GM12874 (cell line): ENCODE measurements around the gene COL11A2.
A peak's percentile ranks its signal among the peaks of the same experiment; 100 is the strongest.

Experiments
- TF ChIP-seq, protein P1 (sequence below): IDR thresholded peaks from 2 replicates; pipeline ENCODE4 v1.5.1; 2011; ENCODE audit warnings: low read depth, mild to moderate bottlenecking, control low read depth, low read length, moderate library complexity; ENCODE audit not compliant: insufficient read depth

The COL11A2 gene

DNA sequence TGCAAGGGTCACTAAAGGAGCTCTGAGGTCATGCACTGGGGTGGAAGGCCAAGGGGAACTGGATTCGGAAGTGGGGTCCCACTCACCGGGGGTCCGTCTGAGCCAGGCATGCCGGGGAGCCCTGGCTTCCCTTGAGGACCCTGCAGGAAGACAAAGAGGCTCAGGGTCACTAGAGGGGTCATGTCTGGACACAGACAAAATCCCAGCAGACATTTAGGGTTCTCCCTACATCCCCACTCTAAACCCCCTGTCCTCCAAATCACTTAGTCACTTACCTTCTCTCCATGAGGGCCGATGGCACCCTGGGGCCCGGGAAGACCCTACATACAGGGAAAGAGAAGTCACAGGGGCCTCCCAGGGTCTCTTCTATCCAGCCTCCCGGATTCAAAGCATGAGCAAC lies 15.4 kb downstream of the COL11A2 start:
- TF ChIP-seq, protein P1, sequence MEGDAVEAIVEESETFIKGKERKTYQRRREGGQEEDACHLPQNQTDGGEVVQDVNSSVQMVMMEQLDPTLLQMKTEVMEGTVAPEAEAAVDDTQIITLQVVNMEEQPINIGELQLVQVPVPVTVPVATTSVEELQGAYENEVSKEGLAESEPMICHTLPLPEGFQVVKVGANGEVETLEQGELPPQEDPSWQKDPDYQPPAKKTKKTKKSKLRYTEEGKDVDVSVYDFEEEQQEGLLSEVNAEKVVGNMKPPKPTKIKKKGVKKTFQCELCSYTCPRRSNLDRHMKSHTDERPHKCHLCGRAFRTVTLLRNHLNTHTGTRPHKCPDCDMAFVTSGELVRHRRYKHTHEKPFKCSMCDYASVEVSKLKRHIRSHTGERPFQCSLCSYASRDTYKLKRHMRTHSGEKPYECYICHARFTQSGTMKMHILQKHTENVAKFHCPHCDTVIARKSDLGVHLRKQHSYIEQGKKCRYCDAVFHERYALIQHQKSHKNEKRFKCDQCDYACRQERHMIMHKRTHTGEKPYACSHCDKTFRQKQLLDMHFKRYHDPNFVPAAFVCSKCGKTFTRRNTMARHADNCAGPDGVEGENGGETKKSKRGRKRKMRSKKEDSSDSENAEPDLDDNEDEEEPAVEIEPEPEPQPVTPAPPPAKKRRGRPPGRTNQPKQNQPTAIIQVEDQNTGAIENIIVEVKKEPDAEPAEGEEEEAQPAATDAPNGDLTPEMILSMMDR = no peak

DNA sequence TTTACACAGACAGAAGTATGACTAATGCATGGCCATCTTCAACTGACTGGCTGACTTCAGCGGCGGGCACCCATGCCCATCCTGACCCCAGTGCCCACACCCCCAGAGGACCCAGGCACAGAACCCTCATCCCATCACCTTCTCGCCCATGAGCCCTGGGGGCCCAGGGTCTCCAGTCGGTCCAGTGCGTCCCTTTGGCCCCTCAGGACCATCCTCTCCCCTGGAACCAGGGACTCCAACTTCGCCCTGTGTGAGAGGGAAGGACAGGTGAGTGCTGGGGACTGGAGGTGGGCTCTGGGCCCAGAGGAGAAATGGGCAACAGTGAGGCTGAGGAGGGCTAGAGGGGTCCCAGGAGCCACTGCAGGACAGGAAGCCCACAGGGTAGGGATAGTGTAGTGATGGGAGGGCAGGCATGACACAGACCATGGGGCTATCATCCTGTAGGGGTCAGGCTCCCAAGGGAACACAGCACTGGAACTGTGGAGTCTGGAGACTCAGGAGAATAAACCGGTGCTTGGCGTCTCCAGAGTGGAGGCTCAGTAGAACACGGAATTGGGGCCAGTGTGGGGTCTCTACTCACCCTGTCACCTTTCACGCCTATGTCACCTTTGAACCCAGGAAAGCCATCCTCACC lies 16.7 kb downstream of the COL11A2 start:
- TF ChIP-seq, protein P1 = no peak

DNA sequence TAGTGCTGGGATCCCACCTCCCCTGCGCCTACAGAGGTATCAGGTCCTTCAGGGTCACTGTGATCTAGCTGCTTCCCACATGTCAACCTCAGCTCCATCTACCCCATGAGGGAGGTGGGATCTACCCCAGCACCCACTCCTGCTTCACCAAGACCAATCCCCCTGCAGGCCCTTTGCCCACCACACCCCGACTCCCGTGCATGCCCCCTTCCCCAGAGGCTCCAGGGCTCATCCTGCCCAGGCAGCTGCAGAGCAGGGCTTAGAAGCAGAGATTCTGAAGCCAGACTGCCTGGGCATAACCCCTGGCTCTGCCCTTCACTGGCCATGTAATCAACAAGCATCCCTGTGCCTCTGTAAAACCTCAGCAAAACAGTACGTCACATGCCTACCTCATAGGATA lies 17.5 kb downstream of the COL11A2 start:
- TF ChIP-seq, protein P1 = no peak

DNA sequence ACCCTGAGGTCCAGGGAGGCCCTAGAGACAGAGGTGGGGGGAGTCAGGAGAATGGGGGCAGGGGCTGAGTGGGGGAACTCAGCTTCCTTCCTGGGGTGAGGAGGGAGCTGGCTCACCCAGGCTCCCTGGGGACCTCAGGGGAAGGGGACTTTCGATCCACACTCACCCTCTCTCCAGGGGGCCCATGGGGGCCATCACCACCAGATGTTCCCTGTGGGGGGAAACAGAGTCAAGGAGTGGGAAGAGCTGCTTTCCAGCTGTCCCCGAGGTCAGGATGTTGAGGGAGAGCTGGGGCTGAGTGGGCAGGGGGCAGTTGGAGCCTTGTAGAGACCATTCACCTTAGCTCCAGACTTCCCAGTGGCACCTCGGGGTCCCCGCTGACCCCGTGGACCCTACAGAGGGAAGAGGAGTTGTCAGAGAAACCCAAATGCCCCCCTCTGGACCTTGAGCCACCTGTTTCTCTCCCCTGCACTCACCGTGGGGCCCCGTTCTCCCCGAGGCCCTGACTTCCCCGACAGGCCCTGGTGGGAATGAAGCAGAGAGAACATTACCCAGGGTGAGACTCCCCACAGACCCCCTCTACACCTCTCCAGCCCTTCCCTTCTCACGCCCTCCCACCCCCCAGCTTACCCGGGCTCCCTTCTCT lies 18.6 kb downstream of the COL11A2 start:
- TF ChIP-seq, protein P1 = no peak

DNA sequence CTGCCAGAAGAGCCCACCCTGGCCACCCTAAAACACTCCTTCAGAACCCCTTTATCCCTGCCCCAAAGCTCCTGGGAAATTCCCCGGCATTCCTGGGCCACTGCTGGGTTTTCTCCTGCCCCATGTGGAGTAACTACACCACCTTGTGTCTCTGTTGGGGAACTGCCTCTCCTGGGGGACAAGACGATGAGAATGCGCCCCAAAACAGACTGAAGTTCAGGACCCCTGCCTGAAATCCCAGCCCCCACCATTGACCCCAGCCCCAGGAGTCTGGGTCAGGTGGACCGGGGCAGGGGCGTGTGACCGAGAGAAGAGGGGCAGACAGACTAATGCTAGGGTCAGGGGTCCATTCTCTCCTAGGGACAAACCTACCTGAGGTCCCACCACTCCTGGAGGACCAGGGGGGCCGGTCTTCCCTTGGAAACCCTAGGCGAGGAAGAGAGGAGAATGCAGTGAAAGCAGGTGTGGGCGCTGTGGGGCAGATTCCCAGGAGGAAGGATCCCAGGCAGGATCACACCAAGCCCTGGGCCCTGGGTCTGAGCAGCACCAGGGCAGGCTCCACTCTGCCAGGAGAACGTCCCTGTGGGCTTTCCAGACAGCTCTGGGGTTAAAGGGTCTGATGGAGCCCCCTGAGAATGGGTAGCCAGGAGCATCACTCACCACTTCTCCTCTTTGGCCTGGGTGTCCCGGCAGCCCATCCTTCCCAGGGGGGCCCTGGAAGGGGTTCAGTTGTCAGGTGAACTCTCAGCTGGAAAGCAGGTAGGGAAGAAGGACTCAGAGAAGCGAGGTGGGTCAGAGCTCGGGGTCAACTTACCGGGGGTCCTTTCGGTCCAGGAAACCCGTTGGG lies 19.4 kb downstream of the COL11A2 start:
- TF ChIP-seq, protein P1 = peak; percentile 76

DNA sequence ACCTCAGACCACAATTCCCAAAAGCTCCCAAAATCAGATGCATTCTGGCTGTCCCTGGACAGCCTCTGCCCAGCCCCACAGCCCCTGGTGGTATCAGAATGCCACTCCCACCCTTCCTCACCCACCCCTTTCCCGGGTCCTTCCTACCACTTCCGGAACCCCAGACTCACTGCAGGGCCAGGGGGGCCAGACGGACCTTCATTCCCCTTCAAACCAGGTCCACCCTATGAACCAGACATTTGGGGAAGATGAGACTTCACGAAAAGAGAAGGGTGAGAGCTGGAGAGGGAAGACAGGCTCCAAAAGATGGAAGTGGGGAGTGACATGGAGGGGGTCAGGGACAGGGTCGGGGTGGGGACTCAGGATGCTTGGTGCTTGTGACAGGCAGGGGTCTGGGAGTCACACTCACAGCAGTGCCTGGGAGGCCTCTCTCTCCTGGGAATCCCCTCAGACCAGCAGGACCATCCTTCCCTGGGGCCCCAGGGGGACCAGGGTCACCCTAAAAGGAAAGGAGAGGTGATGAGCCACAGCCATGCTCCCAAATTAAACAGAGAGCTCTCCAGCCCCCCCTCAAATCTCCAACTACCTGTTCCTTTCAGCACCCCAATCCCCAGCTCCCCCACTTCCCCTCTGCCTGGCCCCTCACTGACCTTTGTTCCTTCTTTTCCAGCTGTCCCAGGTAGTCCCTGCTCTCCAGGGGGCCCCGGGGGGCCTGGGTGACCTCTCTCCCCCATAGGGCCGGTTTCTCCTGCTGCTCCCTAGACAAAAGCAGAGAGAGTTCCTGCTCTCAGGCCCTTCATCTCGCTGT lies 20.2 kb downstream of the COL11A2 start:
- TF ChIP-seq, protein P1 = no peak
